ENCODE data around the gene FHOD1.

DNA sequence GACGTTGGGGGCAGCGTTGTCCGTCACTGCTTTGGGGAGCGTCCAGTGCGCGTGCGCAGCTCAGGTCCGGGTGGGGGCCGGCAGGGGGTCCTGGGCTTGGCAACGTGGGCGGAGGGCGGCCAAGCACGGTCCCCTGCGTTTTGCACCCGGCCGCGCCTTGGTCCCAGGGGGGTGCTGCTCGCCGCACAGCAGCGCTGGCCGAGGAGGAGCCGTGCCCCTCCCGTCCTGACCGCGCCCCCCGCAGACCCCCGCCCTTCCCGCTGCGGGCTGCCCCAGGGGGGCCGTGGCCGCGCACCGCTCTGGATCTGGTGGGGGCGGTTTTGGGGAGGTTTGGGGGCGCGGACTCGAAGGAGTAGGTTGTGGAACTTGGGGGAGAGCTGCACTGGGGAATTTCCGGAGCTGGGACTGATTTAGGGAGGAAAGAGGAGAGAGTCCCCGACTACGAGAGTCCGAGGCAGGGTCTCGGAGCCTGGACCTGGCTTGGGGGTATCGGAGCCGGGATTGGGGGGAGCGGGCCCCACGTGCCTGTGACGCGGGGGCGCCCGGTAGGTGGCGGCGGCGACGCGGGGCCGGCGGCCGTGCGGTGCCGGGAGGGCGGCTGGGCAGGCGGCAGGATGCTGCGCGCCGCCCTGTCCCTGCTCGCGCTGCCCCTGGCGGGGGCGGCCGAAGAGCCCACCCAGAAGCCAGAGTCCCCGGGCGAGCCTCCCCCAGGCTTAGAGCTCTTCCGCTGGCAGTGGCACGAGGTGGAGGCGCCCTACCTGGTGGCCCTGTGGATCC lies 1.3 kb upstream of the FHOD1 start, which contains the start of gene SLC9A5:
- TF ChIP-seq SIN3A (IDR thresholded peaks at IDR 0.05; ENCODE audit: borderline replicate concordance, insufficient read depth, low read length) = no peak
- no peak for TF ChIP-seq TAF1 (IDR thresholded peaks at IDR 0.05; ENCODE audit: borderline replicate concordance, insufficient read depth, low read length)
- no peak for TF ChIP-seq POLR2AphosphoS5 (IDR thresholded peaks at IDR 0.05; ENCODE audit: low read depth, low read length)
- TF ChIP-seq, protein P1, sequence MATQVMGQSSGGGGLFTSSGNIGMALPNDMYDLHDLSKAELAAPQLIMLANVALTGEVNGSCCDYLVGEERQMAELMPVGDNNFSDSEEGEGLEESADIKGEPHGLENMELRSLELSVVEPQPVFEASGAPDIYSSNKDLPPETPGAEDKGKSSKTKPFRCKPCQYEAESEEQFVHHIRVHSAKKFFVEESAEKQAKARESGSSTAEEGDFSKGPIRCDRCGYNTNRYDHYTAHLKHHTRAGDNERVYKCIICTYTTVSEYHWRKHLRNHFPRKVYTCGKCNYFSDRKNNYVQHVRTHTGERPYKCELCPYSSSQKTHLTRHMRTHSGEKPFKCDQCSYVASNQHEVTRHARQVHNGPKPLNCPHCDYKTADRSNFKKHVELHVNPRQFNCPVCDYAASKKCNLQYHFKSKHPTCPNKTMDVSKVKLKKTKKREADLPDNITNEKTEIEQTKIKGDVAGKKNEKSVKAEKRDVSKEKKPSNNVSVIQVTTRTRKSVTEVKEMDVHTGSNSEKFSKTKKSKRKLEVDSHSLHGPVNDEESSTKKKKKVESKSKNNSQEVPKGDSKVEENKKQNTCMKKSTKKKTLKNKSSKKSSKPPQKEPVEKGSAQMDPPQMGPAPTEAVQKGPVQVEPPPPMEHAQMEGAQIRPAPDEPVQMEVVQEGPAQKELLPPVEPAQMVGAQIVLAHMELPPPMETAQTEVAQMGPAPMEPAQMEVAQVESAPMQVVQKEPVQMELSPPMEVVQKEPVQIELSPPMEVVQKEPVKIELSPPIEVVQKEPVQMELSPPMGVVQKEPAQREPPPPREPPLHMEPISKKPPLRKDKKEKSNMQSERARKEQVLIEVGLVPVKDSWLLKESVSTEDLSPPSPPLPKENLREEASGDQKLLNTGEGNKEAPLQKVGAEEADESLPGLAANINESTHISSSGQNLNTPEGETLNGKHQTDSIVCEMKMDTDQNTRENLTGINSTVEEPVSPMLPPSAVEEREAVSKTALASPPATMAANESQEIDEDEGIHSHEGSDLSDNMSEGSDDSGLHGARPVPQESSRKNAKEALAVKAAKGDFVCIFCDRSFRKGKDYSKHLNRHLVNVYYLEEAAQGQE (IDR thresholded peaks at IDR 0.05; ENCODE audit: insufficient read depth in 1 of 2, low read depth in 2 of 2, low read length in 2 of 2) = no peak

All from PFSK-1 (cell line).